GM23248 (cell line): ENCODE results near the gene NEGR1.

Experiments
- EZH2 ChIP-seq: fragments of 200-600 bp; sonication (generic); IDR thresholded peaks from 2 replicates; pipeline ENCODE4 v1.6.1; 2018; ENCODE audit warnings: antibody characterized with exemption, mild to moderate bottlenecking; ENCODE audit not compliant: insufficient read depth, poor library complexity, severe bottlenecking
- EZH2phosphoT487 ChIP-seq: fragments of 200-600 bp; sonication (generic); IDR thresholded peaks from 2 replicates; pipeline ENCODE4 v1.6.1; 2018; ENCODE audit warnings: antibody characterized with exemption, moderate library complexity, mild to moderate bottlenecking, low read depth; ENCODE audit not compliant: insufficient read depth

DNA sequence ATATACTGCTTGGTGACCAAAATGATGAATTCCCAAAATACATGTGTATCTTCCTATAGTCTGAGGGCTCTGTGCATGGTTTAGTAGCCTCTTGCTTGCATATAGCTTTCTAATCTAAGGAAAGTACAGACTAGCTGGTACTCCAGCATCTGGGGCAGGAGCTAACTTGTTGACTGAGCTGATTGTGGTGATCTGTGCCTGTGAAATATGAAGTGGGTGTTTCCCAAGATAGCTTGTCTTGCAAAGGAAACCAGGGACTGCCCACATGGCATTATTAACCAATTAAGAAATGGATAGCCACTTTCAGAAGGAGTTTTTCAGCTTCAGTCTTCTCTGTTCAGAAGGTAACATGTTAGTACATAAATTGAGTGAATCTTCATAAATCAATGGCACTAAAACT, 219.8 kb downstream of the NEGR1 start:
- TF ChIP-seq EZH2: no peak
- TF ChIP-seq EZH2phosphoT487: no peak
